Caco-2 (cell line): ENCODE measurements around the gene KRT85. TPM values are rescaled to one million over a fixed set of nuclear protein-coding genes. Genes with fewer than 3 reads are reported as not detected.

Experiments
- BruUV-seq: library from RNA; stranded (reverse); fragments of 400-500 nt; replicated peaks from 2 replicates; lab custom pipeline; 2021; lab: Mats Ljungman, UMichigan
- CTCF ChIA-PET: fragments of 300-600 bp; sonication (Branson Sonifier 250); formaldehyde crosslinking; loops from one replicate; lab custom pipeline; 2022; ENCODE audit warnings: antibody characterized with exemption; lab: Charles Lee
- POLR2A ChIA-PET: fragments of 300-600 bp; sonication (Branson Sonifier 250); formaldehyde crosslinking; loops from one replicate; lab custom pipeline; 2022; ENCODE audit warnings: antibody characterized with exemption; lab: Charles Lee
- DNase-seq, 2 experiments: peaks; one replicate each; pipeline versions ENCODE4 v3.0.0 to v3.0.0-alpha.2; 2020 to 2022
- H3K27me3 ChIP-seq: replicated peaks from 2 replicates; pipeline ENCODE4 v1.6.0; 2011; ENCODE audit warnings: low read length; ENCODE audit not compliant: control insufficient read depth, insufficient read depth
- H3K36me3 ChIP-seq: 2 replicates; pipeline ENCODE4 v1.5.1; 2011; ENCODE audit warnings: low read length; ENCODE audit not compliant: control insufficient read depth, insufficient read depth
- H3K4me1 ChIP-seq: fragments of 250-450 bp; sonication (Bioruptor Pico); 2 replicates; pipeline ENCODE4 v1.5.1; 2020; ENCODE audit warnings: mild to moderate bottlenecking
- H3K4me3 ChIP-seq: 2 replicates; pipeline ENCODE4 v1.5.1; 2011; ENCODE audit warnings: low read depth, mild to moderate bottlenecking, control low read depth, low read length
- H3K9me3 ChIP-seq: fragments of 250-450 bp; sonication (Bioruptor Pico); 2 replicates; pipeline ENCODE4 v1.5.1; 2020; ENCODE audit warnings: mild to moderate bottlenecking, moderate library complexity
- H3K27ac Mint-ChIP-seq: one replicate; pipeline ENCODE4 v1.8.0; 2022; ENCODE audit warnings: mixed read lengths; ENCODE audit not compliant: unreplicated experiment
- H3K27me3 Mint-ChIP-seq: one replicate; pipeline ENCODE4 v1.8.0; 2022; ENCODE audit warnings: mixed read lengths; ENCODE audit not compliant: insufficient read depth, unreplicated experiment
- H3K36me3 Mint-ChIP-seq: one replicate; pipeline ENCODE4 v1.8.0; 2022; ENCODE audit warnings: mild to moderate bottlenecking, mixed read lengths; ENCODE audit not compliant: insufficient read depth, unreplicated experiment
- H3K4me1 Mint-ChIP-seq: one replicate; pipeline ENCODE4 v1.8.0; 2022; ENCODE audit warnings: low read depth, mixed read lengths; ENCODE audit not compliant: unreplicated experiment
- H3K4me3 Mint-ChIP-seq: one replicate; pipeline ENCODE4 v1.8.0; 2022; ENCODE audit warnings: mild to moderate bottlenecking, moderate library complexity, mixed read lengths; ENCODE audit not compliant: unreplicated experiment
- H3K9me3 Mint-ChIP-seq: one replicate; pipeline ENCODE4 v1.8.0; 2022; ENCODE audit warnings: mixed read lengths; ENCODE audit not compliant: unreplicated experiment
- intact Hi-C: fragments of 100-400 bp; cut with micrococcal nuclease; formaldehyde crosslinking; loops from one replicate; pipeline ENCODE4 v1.10.0; 2022; ENCODE audit not compliant: unreplicated experiment
- total RNA-seq: library from RNA; stranded (reverse); gene quantifications from 2 replicates; pipeline ENCODE4 v1.2.3, GENCODE V29; 2022
- TF ChIP-seq, protein P1 (sequence below), 2 experiments: fragments of 200-600 bp in 1 of 2; IDR thresholded peaks; 1 replicate in 1 of 2; 2 replicates in 1 of 2; pipeline versions ENCODE4 v1.5.1 to v1.8.0; 2011 to 2022; ENCODE audit warnings: antibody characterized with exemption in 1 of 2, control low read depth in 1 of 2, inconsistent platforms in 1 of 2, low read depth in 1 of 2, low read length in 1 of 2, mild to moderate bottlenecking in 1 of 2, moderate library complexity in 1 of 2; ENCODE audit not compliant: insufficient read depth in 1 of 2, severe bottlenecking in 1 of 2, unreplicated experiment in 1 of 2

The KRT85 gene
- total RNA-seq, 1 experiment from 2014 or later = not detected

DNA sequence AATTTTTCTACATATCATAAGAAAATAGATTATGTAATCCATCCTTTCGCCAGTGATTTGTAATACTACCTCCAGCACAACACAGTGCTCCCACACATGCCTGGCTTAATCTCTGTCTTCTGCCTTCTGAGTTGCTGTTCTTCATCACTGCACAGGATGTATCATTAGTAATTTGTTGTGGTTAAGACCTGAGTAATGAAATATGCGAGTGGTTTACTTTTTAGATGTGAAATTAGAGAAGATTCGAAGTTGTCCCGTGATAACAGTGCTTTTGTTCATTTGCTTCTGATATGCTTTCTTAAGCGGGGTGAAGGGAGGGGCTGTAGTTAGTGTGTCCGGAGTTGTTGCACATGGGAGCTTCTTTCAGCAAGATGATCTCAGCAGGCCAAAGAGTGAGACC, 18.1 kb downstream of the KRT85 start:
- Histone ChIP-seq H3K9me3 (no peaks in the 10 kb centered on the region), H3K4me3 (no peak overlapping the region), H3K27me3 (no peaks in the 10 kb centered on the region), H3K36me3 (no peaks in the 10 kb centered on the region), H3K4me1 (peaks cover 33% of the 10 kb centered on the region)
- no peaks in the 10 kb centered on the region for H3K27me3 Mint-ChIP-seq
- H3K4me1 Mint-ChIP-seq = peaks cover 16% of the 10 kb centered on the region
- TF ChIP-seq, protein P1, sequence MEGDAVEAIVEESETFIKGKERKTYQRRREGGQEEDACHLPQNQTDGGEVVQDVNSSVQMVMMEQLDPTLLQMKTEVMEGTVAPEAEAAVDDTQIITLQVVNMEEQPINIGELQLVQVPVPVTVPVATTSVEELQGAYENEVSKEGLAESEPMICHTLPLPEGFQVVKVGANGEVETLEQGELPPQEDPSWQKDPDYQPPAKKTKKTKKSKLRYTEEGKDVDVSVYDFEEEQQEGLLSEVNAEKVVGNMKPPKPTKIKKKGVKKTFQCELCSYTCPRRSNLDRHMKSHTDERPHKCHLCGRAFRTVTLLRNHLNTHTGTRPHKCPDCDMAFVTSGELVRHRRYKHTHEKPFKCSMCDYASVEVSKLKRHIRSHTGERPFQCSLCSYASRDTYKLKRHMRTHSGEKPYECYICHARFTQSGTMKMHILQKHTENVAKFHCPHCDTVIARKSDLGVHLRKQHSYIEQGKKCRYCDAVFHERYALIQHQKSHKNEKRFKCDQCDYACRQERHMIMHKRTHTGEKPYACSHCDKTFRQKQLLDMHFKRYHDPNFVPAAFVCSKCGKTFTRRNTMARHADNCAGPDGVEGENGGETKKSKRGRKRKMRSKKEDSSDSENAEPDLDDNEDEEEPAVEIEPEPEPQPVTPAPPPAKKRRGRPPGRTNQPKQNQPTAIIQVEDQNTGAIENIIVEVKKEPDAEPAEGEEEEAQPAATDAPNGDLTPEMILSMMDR (IDR thresholded peaks at IDR 0.05; ENCODE audit: insufficient read depth in 1 of 2, low read depth in 1 of 2, low read length in 1 of 2, severe bottlenecking in 1 of 2, unreplicated experiment in 1 of 2) = no peak
- intact Hi-C loops = no loop called here
- no TSS peak for BruUV-seq
- H3K27ac Mint-ChIP-seq = no peak overlapping the region
- DNase-seq = no peak
- CTCF ChIA-PET = interaction anchor here (0.5 kb wide), 1 partner anchor 10 kb away, joined by 3 read pairs; no protein-coding TSS in a partner anchor
- no peak overlapping the region for H3K4me3 Mint-ChIP-seq
- no peaks in the 10 kb centered on the region for H3K36me3 Mint-ChIP-seq
- POLR2A ChIA-PET = no interaction called here
- no peaks in the 10 kb centered on the region for H3K9me3 Mint-ChIP-seq

DNA sequence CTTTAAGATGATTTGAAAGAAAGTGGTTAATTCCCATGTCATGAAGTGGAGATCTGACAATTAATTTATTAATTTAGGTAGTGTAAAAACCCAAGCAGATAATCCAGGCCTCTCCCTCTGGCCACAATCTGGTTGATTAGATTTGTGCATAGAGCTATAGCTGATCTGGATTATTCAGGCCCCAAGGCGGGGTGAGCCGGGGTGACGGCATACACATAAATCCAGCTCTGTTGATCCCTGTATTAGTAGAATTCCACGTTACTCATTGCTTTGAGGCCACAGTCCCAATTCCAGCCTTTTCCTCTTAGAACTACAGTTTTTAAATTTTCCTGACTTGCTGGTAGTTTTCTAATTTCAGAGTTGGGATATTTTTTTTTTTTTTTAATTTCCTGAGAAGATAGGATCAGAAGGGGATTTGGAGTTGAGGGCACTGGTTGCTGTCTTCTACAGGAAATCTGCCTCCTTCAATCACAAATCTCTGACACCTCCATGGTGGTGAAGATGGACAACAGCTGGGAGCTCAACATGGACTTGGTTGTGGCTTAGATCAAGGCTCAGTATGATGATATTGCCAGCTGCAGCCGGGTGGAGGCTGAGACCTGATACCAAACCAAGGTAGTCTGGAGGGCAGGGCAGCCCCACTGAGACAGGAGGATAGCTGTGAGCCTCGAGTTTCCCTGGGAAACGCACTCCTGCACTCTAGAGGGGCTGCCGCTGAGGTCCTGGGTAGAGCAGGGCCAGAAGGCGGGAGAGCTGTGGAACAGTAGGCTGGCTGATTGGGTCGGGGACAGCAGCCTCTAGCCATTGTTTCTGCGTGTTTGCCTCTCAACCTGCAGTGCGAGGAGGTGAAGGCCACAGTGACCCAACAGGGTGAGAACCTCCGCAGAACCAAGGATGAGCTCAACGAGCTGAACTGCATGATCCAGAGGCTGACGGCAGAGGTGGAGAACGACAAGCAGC, 19.4 kb downstream of the KRT85 start:
- BruUV-seq = no TSS peak
- intact Hi-C loops = no loop called here
- CTCF ChIA-PET = no interaction called here

DNA sequence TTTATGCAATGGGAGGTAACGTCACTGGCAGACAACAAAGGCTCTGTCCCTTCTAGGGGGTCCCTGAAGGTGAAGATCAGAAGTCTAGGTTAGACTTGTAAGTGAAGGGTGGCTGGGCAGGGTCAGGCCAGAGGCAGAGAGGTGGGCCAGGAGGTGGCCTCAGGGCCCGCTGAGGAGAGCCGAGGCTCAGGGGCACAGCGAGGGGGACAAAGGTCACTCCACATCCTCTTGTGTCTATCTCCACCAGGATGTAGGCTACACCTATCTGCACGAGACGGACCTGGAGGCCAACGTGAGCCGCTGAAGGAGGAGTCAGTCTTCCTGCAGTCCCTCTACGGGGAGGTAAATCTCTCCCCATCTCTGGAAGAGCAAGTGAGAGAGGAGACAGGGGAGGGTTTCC, 20.3 kb downstream of the KRT85 start:
- BruUV-seq = no TSS peak

More for the DNA sequence above, 19.4 kb downstream of the KRT85 start:
- Histone ChIP-seq H3K9me3 (0 out of 2 replicates have a peak, but pooled peaks cover 6% of the 10 kb centered on the region), H3K4me1 (peaks cover 34% of the 10 kb centered on the region), H3K4me3 (no peak overlapping the region), H3K36me3 (no peaks in the 10 kb centered on the region), H3K27me3 (no peaks in the 10 kb centered on the region)
- no peak overlapping the region for H3K27ac Mint-ChIP-seq
- no peak overlapping the region for H3K4me3 Mint-ChIP-seq
- POLR2A ChIA-PET = no interaction called here
- H3K36me3 Mint-ChIP-seq = no peaks in the 10 kb centered on the region
- DNase-seq = no peak
- H3K4me1 Mint-ChIP-seq = peaks cover 16% of the 10 kb centered on the region
- TF ChIP-seq, protein P1 (IDR thresholded peaks at IDR 0.05; ENCODE audit: insufficient read depth in 1 of 2, low read depth in 1 of 2, low read length in 1 of 2, severe bottlenecking in 1 of 2, unreplicated experiment in 1 of 2) = no peak
- no peaks in the 10 kb centered on the region for H3K27me3 Mint-ChIP-seq
- no peaks in the 10 kb centered on the region for H3K9me3 Mint-ChIP-seq

More for the DNA sequence above, 20.3 kb downstream of the KRT85 start:
- DNase-seq = no peak
- Histone ChIP-seq H3K36me3 (no peaks in the 10 kb centered on the region), H3K4me1 (peaks cover 34% of the 10 kb centered on the region), H3K4me3 (no peak overlapping the region), H3K9me3 (0 out of 2 replicates have a peak, but pooled peaks cover 6% of the 10 kb centered on the region), H3K27me3 (no peaks in the 10 kb centered on the region)
- no peaks in the 10 kb centered on the region for H3K27me3 Mint-ChIP-seq
- H3K4me1 Mint-ChIP-seq = peaks cover 16% of the 10 kb centered on the region
- no peaks in the 10 kb centered on the region for H3K36me3 Mint-ChIP-seq
- H3K9me3 Mint-ChIP-seq = no peaks in the 10 kb centered on the region
- POLR2A ChIA-PET = no interaction called here
- TF ChIP-seq, protein P1 (IDR thresholded peaks at IDR 0.05; ENCODE audit: insufficient read depth in 1 of 2, low read depth in 1 of 2, low read length in 1 of 2, severe bottlenecking in 1 of 2, unreplicated experiment in 1 of 2) = no peak
- no peak overlapping the region for H3K27ac Mint-ChIP-seq
- intact Hi-C loops = no loop called here
- no peak overlapping the region for H3K4me3 Mint-ChIP-seq
- CTCF ChIA-PET = no interaction called here
